ENCODE data around the gene SGK2.

SGK2 gene

DNA sequence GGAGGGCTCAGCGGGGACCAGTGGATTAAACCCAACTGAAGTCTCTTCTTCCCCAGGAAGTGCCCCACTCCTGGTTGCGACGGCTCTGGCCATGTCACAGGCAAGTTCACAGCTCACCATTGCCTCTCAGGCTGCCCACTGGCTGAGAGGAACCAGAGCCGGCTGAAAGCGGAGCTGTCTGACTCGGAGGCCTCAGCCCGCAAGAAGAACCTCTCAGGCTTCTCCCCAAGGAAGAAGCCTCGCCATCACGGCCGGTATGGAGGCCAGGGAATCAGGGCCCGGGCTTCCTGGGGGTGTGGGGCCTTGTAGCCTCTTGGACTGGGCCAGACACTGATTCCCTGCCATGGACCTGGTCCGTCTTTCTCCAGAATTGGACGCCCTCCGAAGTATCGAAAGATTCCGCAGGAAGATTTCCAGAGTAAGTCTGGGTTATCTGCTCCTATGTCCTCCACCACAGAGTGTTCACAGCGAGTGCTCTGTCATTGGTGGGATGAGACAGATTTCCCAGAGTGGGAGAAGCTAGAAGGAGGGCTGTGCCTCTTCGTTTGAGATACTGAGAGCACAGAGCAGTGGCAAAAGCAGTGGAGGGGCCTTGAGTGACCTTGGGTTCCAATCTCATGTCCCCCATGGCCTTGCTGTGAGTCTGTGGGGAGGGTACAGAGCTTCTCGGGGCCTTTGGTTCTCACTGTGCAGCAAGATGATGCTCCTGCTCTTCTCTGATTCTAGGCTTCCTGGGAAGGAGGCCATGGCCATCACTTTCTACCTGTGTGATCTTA is 22.6 kb upstream of the SGK2 start:
- no peak for DNase-seq

DNA sequence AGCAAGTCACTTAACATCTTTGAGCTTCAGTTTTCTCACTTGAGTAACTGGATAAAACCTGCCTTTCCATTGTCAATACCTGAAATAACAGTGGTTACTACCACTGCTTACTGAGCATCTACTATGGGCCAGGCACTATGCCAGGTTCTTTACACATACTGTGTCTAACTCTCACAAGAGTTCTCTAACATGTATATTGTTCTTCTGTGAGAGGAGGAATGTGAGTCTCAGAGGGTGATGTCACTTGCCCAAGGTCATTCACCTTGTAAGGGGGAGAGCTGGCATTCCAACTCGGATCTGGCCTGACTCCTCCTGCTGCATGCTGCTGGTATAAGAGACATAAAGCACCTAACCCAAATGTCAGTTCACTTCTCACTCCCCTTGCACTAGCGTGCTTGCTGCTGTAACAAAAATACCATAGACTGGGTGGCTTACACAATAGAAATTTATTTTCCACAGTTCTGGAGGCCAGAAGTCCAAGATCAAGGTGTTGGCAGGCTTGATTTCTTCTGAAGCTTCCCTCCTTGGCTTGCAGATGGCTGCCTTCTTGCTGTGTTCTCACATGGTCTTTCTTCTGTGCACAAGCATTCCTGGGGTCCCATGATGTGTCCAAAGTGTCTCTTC is 21.9 kb upstream of the SGK2 start:
- DNase-seq, result no peak

DNA sequence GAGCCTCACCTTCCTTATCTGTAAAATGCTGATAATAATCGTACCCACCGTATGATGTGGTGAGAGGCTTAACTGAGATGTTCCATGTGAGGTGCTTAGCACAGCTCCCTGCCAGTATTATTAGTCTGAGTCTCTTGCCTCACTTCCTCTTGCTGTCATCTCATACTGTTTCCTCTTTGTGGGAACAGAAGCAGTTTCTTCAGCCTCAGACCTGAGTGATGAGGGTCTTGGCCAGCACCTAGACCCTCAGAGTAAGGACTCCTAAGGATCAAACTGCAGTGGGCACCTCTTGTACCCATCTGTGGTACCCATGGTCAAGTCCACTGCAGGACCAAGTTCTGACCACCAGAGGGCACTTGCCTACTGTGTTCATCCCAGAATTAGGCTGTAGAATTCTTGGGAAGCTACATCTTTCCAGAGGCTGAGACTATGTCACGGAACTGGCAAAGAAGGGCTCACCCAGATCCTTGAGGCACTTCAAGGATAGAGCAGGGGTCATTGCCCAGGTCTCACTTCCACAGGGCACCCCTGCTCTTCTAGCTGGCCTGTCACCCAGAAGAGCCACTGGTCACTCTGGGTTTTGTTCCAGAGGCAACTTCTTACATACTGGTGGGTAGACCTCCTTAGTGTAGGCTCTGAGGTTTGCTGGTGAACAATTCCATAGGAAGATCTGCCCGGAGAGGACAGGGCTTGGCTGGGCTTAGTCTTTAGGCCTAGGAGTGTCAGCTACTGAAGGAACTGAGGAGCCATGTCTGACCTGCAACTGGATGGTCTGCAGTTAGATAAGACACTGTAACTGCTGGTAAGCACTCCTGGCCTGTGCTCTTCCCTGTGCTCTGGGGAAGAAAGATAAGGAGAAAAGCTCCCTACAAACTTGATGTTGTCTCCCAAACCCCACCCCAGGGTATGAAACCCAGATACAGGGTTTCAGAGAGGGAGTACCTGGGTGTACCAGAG is 20.6 kb upstream of the SGK2 start:
- DNase-seq, result peak; percentile 25

DNA sequence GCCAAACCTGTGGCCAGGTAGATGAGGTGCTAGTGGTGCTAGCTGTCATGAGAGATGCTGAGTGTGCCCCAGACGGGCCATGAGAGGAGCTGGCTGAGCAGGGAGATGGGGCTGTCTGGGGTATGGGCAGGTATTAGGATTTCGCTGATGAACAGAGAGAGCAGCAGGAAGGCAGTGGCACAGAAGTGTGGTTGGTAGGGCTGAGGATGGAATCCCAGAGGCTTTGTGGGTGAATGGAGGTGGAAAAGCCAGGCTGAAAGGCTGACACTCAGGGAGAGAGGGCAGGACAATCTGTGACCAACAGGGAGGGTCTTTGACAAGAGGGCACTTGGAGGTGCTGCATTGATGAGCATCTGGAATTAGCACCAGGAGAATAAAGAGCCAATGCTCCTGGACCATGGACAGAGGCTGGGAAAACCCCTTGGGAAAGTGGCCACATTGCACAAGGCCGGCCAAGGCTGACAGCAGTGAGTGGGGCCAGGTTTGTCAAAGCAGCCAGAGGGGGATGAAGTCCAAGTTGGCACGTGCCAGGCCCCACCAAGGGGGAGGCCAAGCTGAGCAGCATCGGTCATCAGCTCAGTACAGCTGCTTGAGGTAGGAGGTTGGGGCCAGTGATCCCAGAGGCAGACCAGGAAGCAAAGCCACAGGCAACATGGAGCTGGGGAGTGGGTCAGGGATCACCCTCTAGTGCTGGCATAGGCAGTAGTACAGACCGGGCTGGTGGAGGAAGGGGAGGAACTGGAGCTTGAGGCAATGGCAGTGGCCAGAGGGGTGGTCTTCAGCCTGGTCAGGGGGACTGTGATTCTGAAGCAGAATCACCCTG is 19.7 kb upstream of the SGK2 start:
- no peak for DNase-seq

DNA sequence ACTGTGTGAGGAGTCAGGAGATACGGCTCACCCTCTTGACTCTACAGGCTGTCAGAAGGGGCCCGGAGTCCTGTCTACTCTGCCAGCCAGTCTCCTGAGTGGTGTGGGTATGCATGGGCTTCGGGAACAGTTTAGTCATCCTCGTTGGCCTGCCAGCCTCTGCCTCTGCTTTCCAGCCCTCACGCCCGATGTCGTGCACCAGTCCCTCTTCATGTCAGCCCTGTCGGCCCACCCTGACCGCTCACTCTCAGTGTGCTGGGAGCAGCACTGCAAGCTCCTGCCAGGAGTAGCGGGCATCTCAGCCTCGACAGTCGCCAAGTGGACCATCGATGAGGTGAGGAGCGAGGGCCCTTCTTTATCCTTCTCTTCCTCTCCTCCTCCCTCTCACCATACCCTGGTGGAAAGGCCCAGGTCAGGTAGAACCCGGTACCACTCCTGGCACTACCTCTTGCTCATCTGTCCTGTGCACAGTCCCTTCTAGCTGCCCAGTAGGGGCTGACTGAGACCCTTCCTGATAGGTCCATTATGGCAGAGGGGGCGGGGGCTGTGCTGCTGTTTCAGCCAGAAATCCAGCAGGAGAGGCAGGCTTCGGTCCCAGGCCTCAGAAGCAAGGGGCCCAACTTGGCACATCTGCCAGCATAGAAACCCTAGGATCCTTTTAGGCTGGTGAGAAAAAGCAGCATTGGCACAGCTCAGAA is 18.7 kb upstream of the SGK2 start:
- DNase-seq, result no peak

DNA sequence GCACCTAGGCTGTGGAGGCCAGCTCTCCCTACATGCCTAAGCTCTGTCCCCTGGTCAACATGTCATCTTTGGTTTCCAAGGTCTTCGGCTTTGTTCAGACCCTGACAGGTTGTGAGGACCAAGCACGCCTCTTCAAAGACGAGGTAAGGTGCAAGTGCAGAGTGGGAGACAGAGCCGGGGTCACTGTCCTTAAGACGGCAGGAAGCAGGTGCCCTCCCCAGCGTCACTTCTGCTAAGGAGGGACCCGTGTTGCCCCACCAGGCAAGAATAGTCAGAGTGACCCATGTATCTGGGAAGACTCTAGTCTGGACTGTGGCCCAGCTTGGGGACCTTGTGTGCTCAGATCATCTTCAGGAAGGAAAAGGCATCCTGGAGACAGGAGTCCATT is 18.2 kb upstream of the SGK2 start:
- no peak for DNase-seq

DNA sequence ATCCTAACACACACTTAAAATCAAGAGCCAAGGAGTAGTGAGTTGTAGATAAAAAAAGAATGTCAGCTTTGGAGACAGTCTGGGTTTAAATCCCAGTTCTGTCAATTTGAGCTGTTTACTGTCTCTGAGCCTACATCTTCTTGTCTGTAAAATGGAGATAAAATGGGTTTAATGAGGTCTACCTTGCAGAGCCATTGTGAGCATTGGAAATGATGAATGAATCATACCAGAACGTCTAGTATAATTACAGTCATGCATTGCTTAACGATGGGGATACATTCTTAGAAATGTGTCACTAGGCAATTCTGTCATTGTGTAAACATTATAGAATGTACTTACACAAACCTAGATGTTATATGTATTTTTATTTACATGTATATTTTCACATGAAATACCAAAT is 17.6 kb upstream of the SGK2 start:
- DNase-seq, result no peak

DNA sequence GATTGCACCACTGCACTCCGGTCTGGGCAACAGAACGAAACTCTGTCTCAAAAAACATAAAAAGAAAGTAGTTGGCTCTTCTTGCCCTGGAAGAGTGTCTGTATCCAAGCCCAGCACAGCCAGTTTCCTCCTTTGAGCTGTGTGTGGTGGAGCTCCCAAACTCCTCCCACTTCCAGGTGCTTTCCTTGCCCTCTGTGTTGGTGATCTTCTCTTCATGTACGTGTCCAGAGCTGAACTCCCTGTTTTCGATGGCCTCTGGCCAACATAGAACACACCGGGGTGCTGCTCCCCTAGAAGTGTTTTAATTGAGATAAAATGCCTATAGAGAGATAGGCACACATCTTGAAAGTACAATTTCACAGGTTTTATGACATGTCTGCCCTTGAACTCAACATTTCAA is 16.7 kb upstream of the SGK2 start:
- DNase-seq, result no peak

DNA sequence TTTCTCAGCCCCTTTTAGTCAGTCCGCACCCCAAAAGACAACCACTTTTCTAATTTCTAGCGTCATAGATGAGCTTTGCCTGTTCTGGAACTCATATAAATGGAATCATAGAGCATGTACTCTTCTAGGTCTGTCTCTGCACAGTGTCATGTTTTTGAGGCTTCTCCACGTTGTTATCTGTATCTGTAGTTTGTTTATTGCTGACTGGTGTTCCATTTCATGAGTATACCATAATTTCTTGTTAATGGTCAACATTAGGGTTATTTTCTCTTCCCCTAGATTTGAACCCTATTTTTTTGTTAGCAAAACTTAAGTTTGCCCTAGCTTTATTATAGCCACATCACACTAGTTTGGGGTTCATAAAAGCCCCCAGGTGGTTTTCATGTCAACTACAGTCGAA is 16.2 kb upstream of the SGK2 start:
- DNase-seq, result no peak

DNA sequence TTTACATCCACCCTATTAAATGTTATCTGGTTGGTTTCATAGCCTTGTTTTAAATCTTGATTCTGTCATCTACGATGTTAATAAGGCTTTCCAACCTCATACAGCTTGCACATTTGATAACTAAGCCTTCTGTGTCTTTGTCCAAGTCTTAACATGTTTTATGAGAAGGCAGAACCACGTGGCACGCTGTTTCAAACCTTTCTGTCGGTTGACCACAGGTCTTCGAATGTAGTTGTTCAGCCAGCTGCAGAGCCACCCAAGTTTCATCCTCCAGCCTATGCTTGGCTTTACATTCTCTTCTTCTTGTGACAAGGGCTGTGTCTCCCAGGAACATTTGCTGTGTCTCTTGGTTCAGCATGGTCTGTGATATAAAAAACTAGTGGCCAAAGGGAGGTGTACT is 15.7 kb upstream of the SGK2 start:
- no peak for DNase-seq

DNA sequence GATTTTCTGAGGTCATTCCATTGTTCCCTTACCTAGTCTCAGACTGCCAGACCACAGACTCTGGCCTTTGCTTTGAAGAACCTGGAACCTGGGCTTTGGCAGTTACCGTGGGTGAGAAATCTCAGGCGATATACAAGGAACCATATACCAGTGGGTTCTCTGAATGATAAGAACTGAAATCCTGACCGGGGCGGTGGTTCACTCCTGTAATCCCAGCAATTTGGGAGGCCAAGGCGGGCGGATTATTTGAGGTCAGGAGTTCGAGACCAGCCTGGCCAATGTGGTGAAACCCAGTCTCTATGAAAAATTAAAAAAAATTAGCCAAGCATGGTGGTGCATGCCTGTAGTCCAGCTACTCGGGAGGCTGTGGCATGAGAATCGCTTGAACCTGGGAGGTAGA is 14.3 kb upstream of the SGK2 start:
- no peak for DNase-seq

DNA sequence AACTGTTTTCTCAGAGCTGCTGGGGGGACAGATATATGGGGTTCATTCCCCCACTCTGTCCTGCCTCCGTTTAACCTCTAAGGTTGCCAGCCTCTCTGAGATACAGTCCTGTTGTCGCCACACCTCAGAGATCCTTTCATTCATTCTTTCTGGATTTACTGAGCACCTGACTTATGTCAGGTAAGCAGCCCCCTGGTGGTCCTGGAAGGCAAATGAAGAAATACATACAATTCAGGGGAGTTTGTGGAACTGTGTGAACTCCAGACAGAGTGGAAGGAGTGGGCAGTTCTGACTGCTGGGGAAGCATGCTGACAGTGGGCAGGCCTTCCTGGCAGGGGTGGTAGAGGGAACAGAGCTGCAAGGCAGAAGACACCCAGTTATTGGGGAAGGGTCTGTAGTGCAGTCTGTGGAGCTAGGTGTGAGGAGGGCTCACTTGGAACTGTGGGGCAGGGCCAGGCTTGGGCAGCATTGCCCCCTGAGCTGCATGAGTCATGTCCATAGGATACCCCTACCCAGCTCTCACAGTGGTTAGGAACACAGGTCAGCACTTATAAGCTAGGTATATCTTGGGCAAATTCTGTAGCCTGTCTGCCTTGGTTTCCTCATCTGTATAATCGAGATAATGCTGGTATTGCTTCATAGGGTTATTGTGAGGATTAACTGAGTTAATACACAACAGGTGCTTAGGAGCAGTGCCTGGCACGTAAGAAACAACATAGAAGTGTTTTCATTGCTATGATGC is 12.8 kb upstream of the SGK2 start:
- DNase-seq, result no peak

DNA sequence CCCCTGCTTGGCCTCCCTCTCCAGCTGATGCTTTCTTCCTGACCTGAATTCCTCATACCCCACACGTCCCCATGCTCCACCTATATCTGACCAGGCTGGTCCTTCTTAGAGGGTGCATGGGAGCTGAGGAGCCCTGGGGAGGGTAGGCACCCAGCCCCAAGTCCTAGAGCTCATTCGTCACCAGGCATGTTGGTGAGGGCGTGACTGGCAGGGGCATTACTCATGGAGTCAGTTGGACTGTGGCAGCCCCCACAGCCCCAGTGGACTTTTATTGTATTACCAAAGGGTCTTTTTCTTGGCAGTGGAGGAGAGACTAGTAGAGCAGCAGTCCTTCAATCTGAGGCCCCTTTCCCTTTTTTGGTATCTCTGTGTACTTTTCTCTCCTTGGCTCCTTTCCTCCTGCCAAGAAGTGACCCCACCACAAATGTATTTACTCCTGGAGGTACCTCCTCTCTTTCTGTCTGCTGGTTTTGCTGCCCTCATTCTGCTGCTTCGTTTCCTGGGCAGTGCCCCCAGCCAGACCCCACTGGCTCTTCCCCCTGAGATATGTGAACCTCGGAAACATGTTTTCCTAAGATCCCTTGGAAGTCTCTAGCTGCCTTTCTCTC is 10.4 kb upstream of the SGK2 start:
- no peak for DNase-seq

DNA sequence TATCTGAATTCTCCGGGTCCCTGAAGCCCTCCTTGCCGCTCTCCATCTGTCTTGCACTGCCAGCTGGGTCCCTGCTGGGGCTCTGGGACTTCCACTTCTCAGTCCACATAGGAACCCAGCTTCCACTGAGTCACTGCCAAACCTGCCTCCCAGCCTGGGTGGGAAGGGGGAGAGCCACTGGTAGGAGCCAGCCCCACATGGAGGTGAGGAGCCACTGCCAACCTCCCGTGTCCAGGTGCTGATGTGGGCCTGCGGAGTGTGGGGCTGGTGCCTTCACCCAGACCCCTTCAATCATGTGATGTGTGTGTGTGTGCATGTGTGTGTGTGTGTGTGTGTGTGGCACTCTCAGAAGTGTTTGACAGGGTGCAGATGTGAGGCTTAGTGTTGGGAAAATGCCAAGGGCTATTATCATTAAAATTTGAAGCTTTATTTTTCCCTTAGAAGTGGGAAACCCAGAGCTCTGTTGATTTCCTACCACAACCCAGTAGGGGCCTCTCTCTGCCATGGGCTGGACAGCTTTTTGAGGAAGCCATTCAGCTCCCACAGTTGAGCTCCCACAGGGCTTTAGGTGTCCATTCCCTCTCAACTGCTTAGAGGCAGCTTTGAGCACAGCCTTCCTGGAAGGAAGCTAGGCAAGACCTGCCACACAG is 9.3 kb upstream of the SGK2 start:
- DNase-seq, result no peak

DNA sequence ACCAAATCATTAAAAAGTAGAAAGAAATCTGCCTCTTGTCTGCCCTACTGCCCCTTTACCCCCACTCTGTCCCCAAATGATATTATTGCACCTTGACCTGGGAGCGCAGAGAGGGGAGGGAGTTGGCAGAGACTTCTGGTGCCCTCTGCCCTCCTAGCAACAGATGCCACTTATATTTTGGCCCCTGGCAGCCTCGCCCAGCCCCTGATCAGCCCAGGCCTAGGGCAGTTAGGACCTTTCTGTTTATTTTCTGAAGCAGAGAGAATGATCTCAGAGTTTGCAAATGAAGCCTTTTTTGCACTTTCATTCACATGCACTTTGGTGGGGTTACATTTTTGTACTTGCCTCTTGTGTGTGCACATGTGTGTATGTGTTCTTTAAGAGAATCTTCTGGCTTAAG is 8.4 kb upstream of the SGK2 start:
- no peak for DNase-seq

DNA sequence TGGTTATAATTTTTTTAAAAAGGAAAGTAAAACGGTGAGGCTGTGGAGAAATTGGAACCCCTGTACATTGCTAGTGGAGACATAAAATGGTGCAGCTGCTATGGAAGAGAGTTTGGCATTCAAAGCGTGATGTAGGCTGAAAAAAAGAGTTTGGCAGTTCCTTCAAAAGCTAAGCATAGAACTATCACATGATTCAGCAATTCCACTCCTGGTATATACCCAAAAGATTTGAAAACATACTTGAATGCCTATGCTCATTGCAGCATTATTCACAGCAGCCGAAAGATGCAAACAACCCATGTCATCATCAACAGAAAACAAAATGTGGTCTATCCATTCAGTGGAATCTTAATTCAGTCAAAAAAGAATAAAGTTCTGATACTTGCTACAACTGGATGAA is 4.5 kb upstream of the SGK2 start:
- DNase-seq, result no peak

DNA sequence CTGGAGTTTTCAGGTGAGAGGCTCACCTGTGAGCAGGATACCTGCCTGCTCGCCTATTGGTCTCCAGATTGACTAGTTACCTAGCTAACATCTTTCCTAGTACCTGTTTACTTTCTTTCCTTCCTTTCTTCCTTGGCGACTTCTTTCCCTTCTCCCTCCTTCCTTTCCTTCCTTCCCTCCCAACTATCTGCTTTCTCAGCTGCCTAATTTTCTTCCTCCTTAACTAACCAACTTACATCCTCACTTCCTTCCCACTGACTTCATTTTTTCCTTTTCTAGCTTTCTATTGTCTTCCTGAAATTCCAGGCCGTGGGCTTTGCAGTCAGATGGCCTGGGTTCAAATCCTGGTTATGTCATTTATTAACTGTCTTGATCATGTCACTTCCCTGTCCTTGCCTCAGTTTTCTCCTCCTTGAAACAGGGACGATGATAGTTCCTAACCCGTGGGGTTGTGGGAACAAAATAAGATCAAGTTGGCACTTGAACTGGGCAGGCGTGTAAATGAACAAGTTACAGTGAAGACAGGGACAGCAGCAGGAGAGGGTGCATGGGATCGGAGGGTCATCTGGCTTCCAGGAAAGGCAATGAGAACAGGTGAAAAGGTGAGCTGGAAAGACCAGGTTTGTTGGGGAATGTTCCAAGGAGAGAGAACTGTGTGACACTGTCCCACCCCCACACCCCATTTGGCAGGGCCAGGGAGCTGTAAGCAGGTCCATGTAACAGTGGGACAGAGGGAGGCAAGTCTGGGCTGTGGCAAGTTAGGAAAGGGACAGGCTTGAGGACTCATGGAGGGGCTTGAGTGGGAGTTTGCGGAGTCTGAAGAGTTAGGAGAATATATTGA is 540 bp downstream of the SGK2 start:
- no peak for DNase-seq

DNA sequence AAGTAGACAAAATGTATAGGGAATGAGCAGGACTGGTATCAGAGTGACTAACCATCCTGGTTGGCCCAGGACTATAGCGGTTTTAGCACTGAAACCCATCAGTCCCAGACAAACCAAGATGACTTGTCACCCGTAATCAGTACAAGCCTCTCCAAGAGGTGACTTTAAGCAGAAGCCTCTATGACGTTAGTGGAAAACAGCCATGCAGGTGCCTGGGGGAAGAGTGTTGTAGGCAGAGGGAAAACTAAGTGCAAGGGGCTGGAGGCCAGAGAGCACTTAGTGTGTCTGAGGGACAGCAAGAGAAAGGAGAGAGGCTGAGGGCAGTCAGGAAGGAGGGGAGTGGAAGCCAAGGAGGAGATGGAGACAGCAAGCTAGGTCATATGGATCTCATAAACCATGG is 2.1 kb downstream of the SGK2 start:
- no peak for DNase-seq

DNA sequence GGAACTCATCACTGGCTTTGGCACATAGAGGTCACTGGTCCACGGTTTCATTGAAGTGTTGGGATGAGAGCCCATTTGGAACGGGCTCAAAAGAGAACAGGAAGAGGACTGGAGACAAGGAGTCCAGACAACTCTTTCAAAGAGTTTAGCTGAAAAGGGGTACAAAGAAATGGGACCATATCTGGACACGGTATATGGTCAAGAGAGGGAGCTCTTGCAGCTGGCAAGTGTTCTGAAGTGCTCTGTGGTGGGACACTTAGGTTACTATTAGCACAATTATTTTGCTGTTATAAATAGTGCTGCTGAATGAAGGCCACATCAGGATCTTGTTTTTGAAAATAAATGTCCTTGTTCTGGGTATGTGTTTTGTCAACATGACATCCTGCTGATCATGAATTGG is 4.6 kb downstream of the SGK2 start:
- DNase-seq, result no peak

DNA sequence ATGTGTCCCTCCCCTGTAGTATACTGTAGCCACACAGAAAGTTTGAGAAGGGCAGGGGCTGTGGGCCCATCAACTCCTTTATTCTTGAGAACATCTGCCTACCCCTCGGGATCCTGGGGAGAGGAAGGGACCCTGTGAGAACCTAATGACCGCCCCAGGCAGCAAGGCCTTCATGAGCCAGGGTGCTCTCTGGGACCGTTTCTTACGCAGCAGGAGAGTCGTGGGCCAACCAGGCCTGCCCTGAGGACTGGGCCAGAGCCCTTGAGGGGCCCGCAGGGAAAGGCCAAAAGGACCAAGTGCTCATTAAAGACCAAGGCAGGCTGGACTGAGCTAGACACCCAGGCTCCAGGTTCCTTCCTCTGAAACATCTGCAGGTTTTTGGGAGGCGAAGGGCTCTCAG is 5.2 kb downstream of the SGK2 start:
- no peak for DNase-seq

All from CD4-positive, alpha-beta T cell treated with Interleukin-15 for 1 hour (primary cell).